Measurements from ENCODE around the gene THSD7B.

GRCh38 chr2:137287913-137288639, 522.7 kb downstream of the THSD7B start:
- TF ChIP-seq EZH2 (IDR thresholded peaks at IDR 0.05) = no peak
- TF ChIP-seq POLR2AphosphoS5 (IDR thresholded peaks at IDR 0.05; ENCODE audit: borderline replicate concordance, low read depth, low read length) = no peak
- no peak for TF ChIP-seq FOXP2 (optimal IDR thresholded peaks at IDR 0.05; ENCODE audit: control extremely low read depth, extremely low read length, insufficient read depth)
